GM12878 (cell line): ENCODE data around the gene SHISA9. TPM values are rescaled to one million over a fixed set of nuclear protein-coding genes. Genes with fewer than 3 reads are reported as not detected.

ENCODE experiments used
- ATAC-seq: fragments of 200-7000 bp; cut with Tn5 transposase; 3 replicates; pipeline ENCODE4 v1.9.1; 2020; ENCODE audit warnings: mild to moderate bottlenecking, moderate library complexity
- BruUV-seq: library from RNA; stranded (reverse); fragments of 400-500 nt; replicated peaks from 2 replicates; lab custom pipeline; 2021; lab: Mats Ljungman, UMichigan
- CTCF ChIA-PET: fragments of 300-600 bp; sonication (Branson Sonifier 250); formaldehyde crosslinking; extraction: SDS; loops from one replicate; lab custom pipeline; 2021; ENCODE audit warnings: inconsistent platforms; lab: Yijun Ruan, JAX
- POLR2A ChIA-PET: fragments of 350-600 bp; formaldehyde crosslinking; extraction: SDS; loops from one replicate; lab custom pipeline; 2021; ENCODE audit warnings: inconsistent platforms; lab: Charles Lee
- RAD21 ChIA-PET: fragments of 300-600 bp; sonication (Branson Sonifier 250); formaldehyde crosslinking; loops from one replicate; lab custom pipeline; 2023; ENCODE audit warnings: antibody characterized with exemption; ENCODE audit not compliant: unreplicated experiment; lab: Charles Lee
- SMC1A ChIA-PET: fragments of 300-600 bp; sonication (Branson Sonifier 250); formaldehyde crosslinking; loops from one replicate; lab custom pipeline; 2023; ENCODE audit not compliant: unreplicated experiment, uncharacterized antibody; lab: Charles Lee
- DNase-seq: peaks from one replicate; pipeline ENCODE4 v3.0.0-alpha.2; 2011; ENCODE audit warnings: low read depth, low spot score
- FAIRE-seq: peaks from 3 replicates; lab custom pipeline; 2011; peaks lifted over from hg19 to GRCh38; lab: Jason Lieb, UNC
- H2AFZ ChIP-seq: 2 replicates; pipeline ENCODE4 v1.6.0; 2011; ENCODE audit warnings: low read depth, low read length, control low read depth; ENCODE audit not compliant: control insufficient read depth
- H3K27ac ChIP-seq: 2 replicates; pipeline ENCODE4 v1.5.1; 2011; ENCODE audit warnings: control low read depth; ENCODE audit not compliant: control insufficient read depth, insufficient read depth
- H3K27me3 ChIP-seq, 2 experiments: replicated peaks in 1 of 2; 2 replicates each; pipeline versions ENCODE4 v1.6.0 to v1.6.1; 2011; ENCODE audit warnings: low read length in 1 of 2; ENCODE audit not compliant: control insufficient read depth in 2 of 2, insufficient read depth in 2 of 2
- H3K36me3 ChIP-seq, 2 experiments: 2 replicates each; pipeline ENCODE4 v1.5.1; 2011; ENCODE audit warnings: low read length in 1 of 2; ENCODE audit not compliant: control insufficient read depth in 2 of 2, insufficient read depth in 2 of 2
- H3K4me1 ChIP-seq: 2 replicates; pipeline ENCODE4 v1.6.1; 2011; ENCODE audit warnings: mild to moderate bottlenecking, low read length, moderate library complexity, mixed read lengths; ENCODE audit not compliant: control insufficient read depth, insufficient read depth
- H3K4me2 ChIP-seq: 2 replicates; pipeline ENCODE4 v1.6.0; 2011; ENCODE audit warnings: control low read depth; ENCODE audit not compliant: control insufficient read depth, insufficient read depth
- H3K4me3 ChIP-seq: fragments of 200-600 bp; sonication (generic); 2 replicates; pipeline ENCODE4 v1.5.1; 2016
- H3K79me2 ChIP-seq: 2 replicates; pipeline ENCODE4 v1.6.0; 2011; ENCODE audit warnings: low read length; ENCODE audit not compliant: control insufficient read depth, insufficient read depth
- H3K9ac ChIP-seq: 2 replicates; pipeline ENCODE4 v1.8.0; 2011; ENCODE audit warnings: low read length, control low read depth, mixed read lengths; ENCODE audit not compliant: control insufficient read depth, insufficient read depth
- H3K9me3 ChIP-seq: replicated peaks from 3 replicates; pipeline ENCODE4 v1.5.1; 2011; ENCODE audit warnings: mild to moderate bottlenecking, low read length; ENCODE audit not compliant: control insufficient read depth, insufficient read depth
- H4K20me1 ChIP-seq: 2 replicates; pipeline ENCODE4 v1.6.0; 2011; ENCODE audit not compliant: control insufficient read depth, insufficient read depth
- ATF2 ChIP-seq: IDR thresholded peaks from 2 replicates; pipeline ENCODE4 v1.6.1; 2012; ENCODE audit warnings: low read length, inconsistent platforms
- FOXM1 ChIP-seq: IDR thresholded peaks from 2 replicates; pipeline ENCODE4 v1.6.1; 2012; ENCODE audit warnings: low read depth, mild to moderate bottlenecking, inconsistent platforms, low read length, moderate library complexity
- HDAC2 ChIP-seq: fragments of 200-600 bp; sonication (generic); IDR thresholded peaks from 2 replicates; pipeline ENCODE4 v1.6.1; 2017
- IRF3 ChIP-seq: fragments of 450-650 bp; IDR thresholded peaks from 2 replicates; pipeline ENCODE4 v1.6.1; 2014; ENCODE audit warnings: mild to moderate bottlenecking
- MYB ChIP-seq: fragments of 150-350 bp; IDR thresholded peaks from 2 replicates; pipeline ENCODE4 v1.6.1; 2014; ENCODE audit warnings: mild to moderate bottlenecking, low read depth, low read length, borderline replicate concordance
- NFYB ChIP-seq: IDR thresholded peaks from 2 replicates; pipeline ENCODE4 v1.6.1; 2011; ENCODE audit warnings: low read depth, mild to moderate bottlenecking, low read length, improper control_type of control experiment, moderate library complexity; ENCODE audit not compliant: insufficient read depth
- NR2F1 ChIP-seq: fragments of 450-650 bp; conservative IDR thresholded peaks from 2 replicates; pipeline ENCODE4 v1.6.1; 2017; ENCODE audit warnings: mild to moderate bottlenecking
- NRF1 ChIP-seq: conservative IDR thresholded peaks from 2 replicates; pipeline ENCODE4 v1.6.1; 2011; ENCODE audit warnings: mild to moderate bottlenecking, low read depth, low read length, improper control_type of control experiment
- RB1 ChIP-seq: fragments of 450-650 bp; formaldehyde crosslinking; IDR thresholded peaks from 2 replicates; pipeline ENCODE4 v1.6.1; 2017; ENCODE audit warnings: mild to moderate bottlenecking, borderline replicate concordance
- SKIL ChIP-seq: fragments of 450-650 bp; IDR thresholded peaks from 2 replicates; pipeline ENCODE4 v1.6.1; 2017; ENCODE audit warnings: mild to moderate bottlenecking, low read depth, inconsistent platforms; ENCODE audit not compliant: poor library complexity, severe bottlenecking
- SMAD1 ChIP-seq: fragments of 450-650 bp; IDR thresholded peaks from 2 replicates; pipeline ENCODE4 v1.6.1; 2018; ENCODE audit warnings: mild to moderate bottlenecking, low read depth; ENCODE audit not compliant: partially characterized antibody
- ZNF384 ChIP-seq: IDR thresholded peaks from 2 replicates; pipeline ENCODE4 v1.6.1; 2012; ENCODE audit warnings: low read depth, mild to moderate bottlenecking, low read length, improper control_type of control experiment, borderline replicate concordance
- ZNF622 ChIP-seq: fragments of 450-650 bp; IDR thresholded peaks from 2 replicates; pipeline ENCODE4 v1.6.1; 2017; ENCODE audit warnings: mild to moderate bottlenecking, inconsistent platforms
- ZZZ3 ChIP-seq: IDR thresholded peaks from 2 replicates; pipeline ENCODE4 v1.6.1; 2011; ENCODE audit warnings: low read depth; ENCODE audit not compliant: control insufficient read depth, insufficient read length
- WGBS: methylation state at CpG from one replicate; pipeline ENCODE4 v1.1.6; 2016; ENCODE audit warnings: low lambda C conversion rate; ENCODE audit not compliant: insufficient replicate concordance, insufficient coverage; ENCODE audit errors: missing lambda C conversion rate; 5-methylcytosine and 5-hydroxymethylcytosine counted together
- in situ Hi-C: fragments of 300-500 bp; cut with MboI; formaldehyde crosslinking; loops from 9 replicates; pipeline ENCODE4 v1.14.3; 2018; ENCODE audit warnings: mixed read lengths
- intact Hi-C: fragments of 100-400 bp; cut with micrococcal nuclease; formaldehyde crosslinking; loops from one replicate; pipeline ENCODE4 v1.14.2; 2022; ENCODE audit not compliant: unreplicated experiment
- polyA plus RNA-seq, 11 experiments: library from polyadenylated mRNA; depleted of rRNA in 4 of 11; unstranded in 6 of 11; stranded (reverse) in 5 of 11; fragments of >200 nt; fragmentation: Nextera tagmentation in 4 of 11; fragmentation: Illumina TruSeq in 1 of 11; extraction: Ambion mirVana in 4 of 11; extraction: Trizol in 1 of 11; gene quantifications; 1 replicate in 1 of 11; 2 replicates in 10 of 11; pipeline versions ENCODE4 v1.2.1 to v1.2.3, GENCODE V29; 2011 to 2016; ENCODE audit warnings: inconsistent platforms in 2 of 11, missing spikeins in 2 of 11, low read depth in 1 of 11
- total RNA-seq, 4 experiments: library from RNA; depleted of rRNA in 3 of 4; stranded (reverse); fragments of >200 nt in 3 of 4; fragmentation: Illumina TruSeq in 1 of 4; extraction: Trizol in 1 of 4; gene quantifications; 2 replicates each; pipeline versions ENCODE4 v1.2.1 to v1.2.3, GENCODE V29; 2013 to 2021
- TF ChIP-seq, protein P1 (sequence below): fragments of 450-650 bp; IDR thresholded peaks from 2 replicates; pipeline ENCODE4 v1.6.1; 2016; ENCODE audit warnings: mild to moderate bottlenecking, moderate library complexity, borderline replicate concordance

The SHISA9 gene
- total and polyA plus RNA-seq, 10 of the 15 experiments (the other 5 are each of a cell fraction or from before 2014, with no cell fraction given), result 0.03 to 25.5 (median 0.07) TPM

DNA sequence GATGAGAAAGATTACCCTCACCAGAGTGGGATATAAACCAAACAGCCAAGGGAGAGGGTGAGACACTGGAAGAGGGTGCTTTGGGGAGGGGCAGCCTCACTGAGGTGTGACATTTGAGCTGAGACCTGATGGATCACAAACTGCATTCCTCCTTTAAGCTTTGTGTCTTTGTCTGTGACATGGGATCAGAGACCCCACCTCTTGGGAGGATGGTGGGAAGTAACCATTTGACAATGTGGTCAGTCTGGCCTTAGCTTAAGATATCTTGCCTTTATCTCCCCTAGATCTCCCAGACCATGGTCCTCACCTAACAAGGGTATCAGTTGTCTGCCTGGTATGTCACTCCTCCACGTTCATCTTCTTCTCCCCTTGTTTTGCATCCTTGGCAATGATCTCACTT lies 163.4 kb downstream of the SHISA9 start:
- Histone ChIP-seq H3K36me3 (no peaks in the 10 kb centered on the region), H3K27me3 (no peaks in the 10 kb centered on the region), H3K9me3 (no peaks in the 10 kb centered on the region), H3K27ac (no peak overlapping the region), H3K4me1 (no peaks in the 10 kb centered on the region), H3K9ac (no peak overlapping the region), H4K20me1 (no peaks in the 10 kb centered on the region), H2AFZ (no peak overlapping the region), H3K4me2 (no peak overlapping the region), H3K79me2 (no peaks in the 10 kb centered on the region), H3K4me3 (no peak overlapping the region)
- no TSS peak for BruUV-seq
- ChIA-PET POLR2A (interaction anchor here (0.8 to 1.6 kb wide), 2 partner anchors 9 to 388 kb away, joined by 3 to 7 read pairs; no protein-coding TSS in a partner anchor), SMC1A (interaction anchor here (1.0 to 1.8 kb wide), 5 partner anchors 8 to 31 kb away, joined by 3 to 8 read pairs (median 5); no protein-coding TSS in a partner anchor), CTCF (interaction anchor here (1.1 kb wide), 1 partner anchor 14 kb away, joined by 3 read pairs; no protein-coding TSS in a partner anchor), RAD21 (interaction anchor here (1.0 kb wide), 2 partner anchors 10 to 12 kb away, joined by 3 read pairs; no protein-coding TSS in a partner anchor)
- ATAC-seq (no peak), FAIRE-seq (no peak), DNase-seq (no peak)
- intact Hi-C loops, result no loop called here
- in situ Hi-C loops, result no loop called here
- WGBS, result 0% methylated on average over 1 of the region's 1 CpG
- TF ChIP-seq SMAD1 (no peak), NRF1 (no peak), SKIL (no peak), HDAC2 (no peak), RB1 (no peak), ZZZ3 (no peak), ATF2 (no peak), ZNF384 (no peak), ZNF622 (no peak), IRF3 (no peak), FOXM1 (no peak), NFYB (no peak), NR2F1 (no peak), MYB (no peak)
- TF ChIP-seq, protein P1, sequence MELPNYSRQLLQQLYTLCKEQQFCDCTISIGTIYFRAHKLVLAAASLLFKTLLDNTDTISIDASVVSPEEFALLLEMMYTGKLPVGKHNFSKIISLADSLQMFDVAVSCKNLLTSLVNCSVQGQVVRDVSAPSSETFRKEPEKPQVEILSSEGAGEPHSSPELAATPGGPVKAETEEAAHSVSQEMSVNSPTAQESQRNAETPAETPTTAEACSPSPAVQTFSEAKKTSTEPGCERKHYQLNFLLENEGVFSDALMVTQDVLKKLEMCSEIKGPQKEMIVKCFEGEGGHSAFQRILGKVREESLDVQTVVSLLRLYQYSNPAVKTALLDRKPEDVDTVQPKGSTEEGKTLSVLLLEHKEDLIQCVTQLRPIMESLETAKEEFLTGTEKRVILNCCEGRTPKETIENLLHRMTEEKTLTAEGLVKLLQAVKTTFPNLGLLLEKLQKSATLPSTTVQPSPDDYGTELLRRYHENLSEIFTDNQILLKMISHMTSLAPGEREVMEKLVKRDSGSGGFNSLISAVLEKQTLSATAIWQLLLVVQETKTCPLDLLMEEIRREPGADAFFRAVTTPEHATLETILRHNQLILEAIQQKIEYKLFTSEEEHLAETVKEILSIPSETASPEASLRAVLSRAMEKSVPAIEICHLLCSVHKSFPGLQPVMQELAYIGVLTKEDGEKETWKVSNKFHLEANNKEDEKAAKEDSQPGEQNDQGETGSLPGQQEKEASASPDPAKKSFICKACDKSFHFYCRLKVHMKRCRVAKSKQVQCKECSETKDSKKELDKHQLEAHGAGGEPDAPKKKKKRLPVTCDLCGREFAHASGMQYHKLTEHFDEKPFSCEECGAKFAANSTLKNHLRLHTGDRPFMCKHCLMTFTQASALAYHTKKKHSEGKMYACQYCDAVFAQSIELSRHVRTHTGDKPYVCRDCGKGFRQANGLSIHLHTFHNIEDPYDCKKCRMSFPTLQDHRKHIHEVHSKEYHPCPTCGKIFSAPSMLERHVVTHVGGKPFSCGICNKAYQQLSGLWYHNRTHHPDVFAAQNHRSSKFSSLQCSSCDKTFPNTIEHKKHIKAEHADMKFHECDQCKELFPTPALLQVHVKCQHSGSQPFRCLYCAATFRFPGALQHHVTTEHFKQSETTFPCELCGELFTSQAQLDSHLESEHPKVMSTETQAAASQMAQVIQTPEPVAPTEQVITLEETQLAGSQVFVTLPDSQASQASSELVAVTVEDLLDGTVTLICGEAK, result no peak
